Astrocyte (in vitro differentiated cells and primary cell): ENCODE measurements around the gene CLBA1. TPM values are rescaled to one million over a fixed set of nuclear protein-coding genes. Genes with fewer than 3 reads are reported as not detected.
"Not testable (repeated sequence)": the region's sequence is repeated elsewhere in the genome, so short reads cannot be mapped to it uniquely, and the experiment has no call there.

ENCODE experiments used
- DNase-seq: peaks from one replicate; pipeline ENCODE4 v3.0.0-alpha.2; 2010; ENCODE audit warnings: low read depth
- FAIRE-seq: peaks from 2 replicates; lab custom pipeline; 2011; peaks lifted over from hg19 to GRCh38; lab: Jason Lieb, UNC
- H2AFZ ChIP-seq: 2 replicates; pipeline ENCODE4 v1.6.0; 2012; ENCODE audit warnings: low read depth, low read length, inconsistent platforms
- H3K27ac ChIP-seq: 2 replicates; pipeline ENCODE4 v1.5.1; 2011; ENCODE audit warnings: low read depth, low read length, inconsistent platforms
- H3K27me3 ChIP-seq: 2 replicates; pipeline ENCODE4 v1.6.0; 2011; ENCODE audit warnings: low read length, inconsistent platforms; ENCODE audit not compliant: insufficient read depth
- H3K36me3 ChIP-seq: 2 replicates; pipeline ENCODE4 v1.5.1; 2011; ENCODE audit warnings: low read length, inconsistent platforms; ENCODE audit not compliant: insufficient read depth
- H3K4me1 ChIP-seq: 2 replicates; pipeline ENCODE4 v1.5.1; 2011; ENCODE audit warnings: low read length, inconsistent platforms; ENCODE audit not compliant: insufficient read depth
- H3K4me2 ChIP-seq: 2 replicates; pipeline ENCODE4 v1.6.0; 2012; ENCODE audit warnings: low read length, inconsistent platforms
- H3K4me3 ChIP-seq: 2 replicates; pipeline ENCODE4 v1.5.1; 2011; ENCODE audit warnings: low read depth, mild to moderate bottlenecking, low read length, inconsistent platforms; ENCODE audit not compliant: insufficient read depth
- H3K79me2 ChIP-seq: 2 replicates; pipeline ENCODE4 v1.6.0; 2012; ENCODE audit warnings: mild to moderate bottlenecking, low read length, inconsistent platforms; ENCODE audit not compliant: insufficient read depth
- H3K9ac ChIP-seq: 2 replicates; pipeline ENCODE4 v1.6.0; 2012; ENCODE audit warnings: mild to moderate bottlenecking, low read length, inconsistent platforms
- H3K9me3 ChIP-seq: 2 replicates; pipeline ENCODE4 v1.5.1; 2012; ENCODE audit warnings: low read depth, mild to moderate bottlenecking, low read length, inconsistent platforms; ENCODE audit not compliant: insufficient read depth
- H4K20me1 ChIP-seq: 2 replicates; pipeline ENCODE4 v1.6.0; 2012; ENCODE audit warnings: low read length, inconsistent platforms; ENCODE audit not compliant: insufficient read depth
- H3K27ac Mint-ChIP-seq: one replicate; pipeline ENCODE4 v1.8.0; 2021; ENCODE audit warnings: mild to moderate bottlenecking, mixed read lengths; ENCODE audit not compliant: unreplicated experiment
- H3K27me3 Mint-ChIP-seq: one replicate; pipeline ENCODE4 v1.8.0; 2021; ENCODE audit warnings: low read depth, mixed read lengths; ENCODE audit not compliant: unreplicated experiment
- H3K36me3 Mint-ChIP-seq: one replicate; pipeline ENCODE4 v1.8.0; 2021; ENCODE audit warnings: low read depth, mixed read lengths; ENCODE audit not compliant: unreplicated experiment
- H3K4me1 Mint-ChIP-seq: one replicate; pipeline ENCODE4 v1.8.0; 2021; ENCODE audit warnings: low read depth, mixed read lengths; ENCODE audit not compliant: unreplicated experiment
- H3K4me3 Mint-ChIP-seq: one replicate; pipeline ENCODE4 v1.8.0; 2021; ENCODE audit warnings: mild to moderate bottlenecking, moderate library complexity, mixed read lengths; ENCODE audit not compliant: unreplicated experiment
- H3K9me3 Mint-ChIP-seq: one replicate; pipeline ENCODE4 v1.8.0; 2021; ENCODE audit warnings: mild to moderate bottlenecking, mixed read lengths; ENCODE audit not compliant: unreplicated experiment
- CTCF ChIP-seq: IDR thresholded peaks from 2 replicates; pipeline ENCODE4 v1.5.1; 2011; ENCODE audit warnings: low read depth, mild to moderate bottlenecking, inconsistent platforms, low read length, moderate library complexity; ENCODE audit not compliant: insufficient read depth
- EZH2 ChIP-seq: IDR thresholded peaks from 2 replicates; pipeline ENCODE4 v1.6.1; 2012; ENCODE audit warnings: mild to moderate bottlenecking, low read length, inconsistent platforms; ENCODE audit not compliant: insufficient read depth
- total RNA-seq: library from RNA; stranded (reverse); gene quantifications from 2 replicates; pipeline ENCODE4 v1.2.1, GENCODE V29; 2021

Gene CLBA1
- total RNA-seq, 1 donor from 2014 or later = 6.3 TPM

GRCh38 chr14:105033412-105033900 lies 47.9 kb downstream of the CLBA1 start:
- peak overlapping the region; percentile 86 for H3K9ac ChIP-seq
- peak overlapping the region; percentile 12 for H2AFZ ChIP-seq

GRCh38 chr14:105034315-105035039 lies 48.9 kb downstream of the CLBA1 start:
- H3K79me2 ChIP-seq = peaks cover 36% of the 10 kb centered on the region
- H3K4me2 ChIP-seq = peak overlapping the region; percentile 97
- Mint-ChIP-seq H3K27me3 (peaks cover 2% of the 10 kb centered on the region), H3K36me3 (peaks cover 3% of the 10 kb centered on the region), H3K9me3 (peaks cover 5% of the 10 kb centered on the region), H3K4me3 (peak overlapping the region; percentile 62), H3K27ac (no peak overlapping the region), H3K4me1 (peaks cover 12% of the 10 kb centered on the region)
- H2AFZ ChIP-seq = no peak overlapping the region
- H3K9ac ChIP-seq = peak overlapping the region; percentile 86
- no peaks in the 10 kb centered on the region for H3K27me3 ChIP-seq
- H3K36me3 ChIP-seq = no peaks in the 10 kb centered on the region
- FAIRE-seq (no peak), DNase-seq (no peak)
- peaks cover 8% of the 10 kb centered on the region for H4K20me1 ChIP-seq
- peak overlapping the region; percentile 69 for H3K4me3 ChIP-seq
- H3K4me1 ChIP-seq = peaks cover 12% of the 10 kb centered on the region
- no peaks in the 10 kb centered on the region for H3K9me3 ChIP-seq
- H3K27ac ChIP-seq = peak overlapping the region; percentile 82
- TF ChIP-seq EZH2 (no peak), CTCF (no peak)

More at GRCh38 chr14:105033412-105033900, 47.9 kb downstream of the CLBA1 start:
- peak overlapping the region; percentile 82 for H3K27ac ChIP-seq
- Mint-ChIP-seq H3K4me3 (peak overlapping the region; percentile 89), H3K27ac (peak overlapping the region; percentile 83), H3K4me1 (peaks cover 12% of the 10 kb centered on the region)
- DNase-seq, H3K36me3 Mint-ChIP-seq, H3K9me3 Mint-ChIP-seq, FAIRE-seq, H3K27me3 ChIP-seq, H4K20me1 ChIP-seq, H3K27me3 Mint-ChIP-seq, H3K36me3 ChIP-seq, H3K9me3 ChIP-seq: not testable (repeated sequence)
- peak overlapping the region; percentile 97 for H3K4me2 ChIP-seq
- H3K79me2 ChIP-seq = peaks cover 33% of the 10 kb centered on the region
- H3K4me3 ChIP-seq = peak overlapping the region; percentile 69
- H3K4me1 ChIP-seq = peaks cover 12% of the 10 kb centered on the region

DNA sequence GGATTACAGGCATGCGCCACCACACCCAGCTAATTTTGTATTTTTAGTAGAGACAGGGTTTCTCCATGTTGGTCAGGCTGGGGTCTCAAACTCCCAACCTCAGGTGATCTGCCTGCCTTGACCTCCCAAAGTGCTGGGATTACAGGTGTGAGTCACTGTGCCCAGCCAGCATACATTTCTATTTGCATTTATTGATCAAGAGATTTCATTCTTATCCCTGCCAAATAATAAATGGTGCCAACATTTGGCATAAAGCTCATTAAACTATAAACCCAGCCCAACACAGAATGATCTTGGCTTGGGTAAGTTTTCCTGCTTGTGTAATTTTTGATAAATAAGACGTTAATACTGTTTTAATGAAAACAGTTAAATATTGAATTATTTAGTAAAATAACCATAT lies 50.0 kb downstream of the CLBA1 start:
- Histone ChIP-seq H3K4me2 (peak overlapping the region; percentile 97), H4K20me1 (peaks cover 15% of the 10 kb centered on the region), H3K4me1 (peaks cover 12% of the 10 kb centered on the region), H3K79me2 (peaks cover 43% of the 10 kb centered on the region)
- not testable (repeated sequence) for H3K9me3 Mint-ChIP-seq, H3K36me3 Mint-ChIP-seq, DNase-seq, H3K27ac Mint-ChIP-seq, H3K27ac ChIP-seq, H3K36me3 ChIP-seq, H3K4me3 Mint-ChIP-seq, H3K9me3 ChIP-seq, FAIRE-seq, H3K27me3 Mint-ChIP-seq, H3K9ac ChIP-seq, H3K4me3 ChIP-seq, H3K27me3 ChIP-seq, H2AFZ ChIP-seq
- H3K4me1 Mint-ChIP-seq = peaks cover 11% of the 10 kb centered on the region
